ENCODE measurements around the gene CRIP1.

Gene CRIP1

GRCh38 chr14:105537580-105538474, 51.1 kb downstream of the CRIP1 start:
- no peaks in the 10 kb centered on the region for H3K4me1 ChIP-seq
- no peak overlapping the region for H2AFZ ChIP-seq
- no peaks in the 10 kb centered on the region for H3K36me3 ChIP-seq (ENCODE audit: control insufficient read depth, insufficient read depth, low read length)
- H3K9me3 ChIP-seq (ENCODE audit: control insufficient read depth, low read length): no peaks in the 10 kb centered on the region
- H3K27me3 ChIP-seq (ENCODE audit: control insufficient read depth, insufficient read depth, low read length): no peaks in the 10 kb centered on the region
- H3K9ac ChIP-seq: no peak overlapping the region
- TF ChIP-seq CTCF (IDR thresholded peaks at IDR 0.05): peak; percentile 95
- H3K4me2 ChIP-seq (ENCODE audit: low read length): no peak overlapping the region
- no peak overlapping the region for H3K27ac ChIP-seq
- H3K79me2 ChIP-seq: no peaks in the 10 kb centered on the region
- no peak overlapping the region for H3K4me3 ChIP-seq (ENCODE audit: low read depth, low read length)
